Testis (tissue), 3 donors: ENCODE data around the gene TBC1D2. TPM values are rescaled to one million over a fixed set of nuclear protein-coding genes. Genes with fewer than 3 reads are reported as not detected.

ENCODE experiments used
- DNase-seq: peaks from one replicate; pipeline ENCODE4 v3.0.0-alpha.2; 2019
- H3K27ac ChIP-seq, 2 donors: fragments of 200-600 bp; sonication (generic); one replicate each; pipeline ENCODE4 v1.5.1; 2019
- H3K27me3 ChIP-seq: fragments of 200-600 bp; sonication (generic); one replicate; pipeline ENCODE4 v1.5.1; 2019
- H3K36me3 ChIP-seq: fragments of 200-600 bp; sonication (generic); one replicate; pipeline ENCODE4 v1.5.1; 2017; ENCODE audit warnings: low read depth; ENCODE audit errors: missing control alignments
- H3K4me1 ChIP-seq: fragments of 200-600 bp; sonication (generic); one replicate; pipeline ENCODE4 v1.5.1; 2019
- H3K4me3 ChIP-seq, 2 donors: fragments of 200-600 bp; sonication (generic); one replicate each; pipeline ENCODE4 v1.5.1; 2017 to 2019
- H3K9me3 ChIP-seq: fragments of 200-600 bp; sonication (generic); one replicate; pipeline ENCODE4 v1.5.1; 2017
- CTCF ChIP-seq, 3 experiments: fragments of 450-650 bp in 2 of 3; fragments of 200-600 bp in 1 of 3; sonication (generic) in 1 of 3; IDR thresholded peaks; one replicate each; pipeline ENCODE4 v1.5.1; 2016 to 2019; ENCODE audit warnings: antibody characterized with exemption in 3 of 3, mild to moderate bottlenecking in 2 of 3, moderate library complexity in 1 of 3
- POLR2A ChIP-seq: fragments of 450-650 bp; IDR thresholded peaks from one replicate; pipeline ENCODE4 v1.6.1; 2017; ENCODE audit warnings: antibody characterized with exemption, mild to moderate bottlenecking, moderate library complexity
- WGBS, 2 donors: methylation state at CpG; one replicate each; pipeline ENCODE4 v1.1.5; 2018; 5-methylcytosine and 5-hydroxymethylcytosine counted together
- intact Hi-C: fragments of 100-400 bp; cut with DNase I; formaldehyde crosslinking; loops from one replicate; pipeline ENCODE4 v1.15.1; 2023; ENCODE audit warnings: low total_unique reads
- polyA plus RNA-seq: library from polyadenylated mRNA; stranded (reverse); fragments of 350-450 nt; fragmentation: Illumina TruSeq; extraction: RNeasy Lipid Tissue Mini Kit (QIAGEN cat#74804); gene quantifications from one replicate; pipeline ENCODE4 v1.2.3, GENCODE V29; 2014; ENCODE audit warnings: low read depth, low replicate concordance; ENCODE audit not compliant: insufficient read depth
- total RNA-seq, 2 donors: library from RNA; depleted of rRNA; stranded (reverse); fragments of >200 nt; gene quantifications; one replicate each; pipeline ENCODE4 v1.2.3, GENCODE V29; 2016

Gene TBC1D2
- total and polyA plus RNA-seq, 3 donors from 2014 or later = 5.1 to 9.2 (median 8.5) TPM

DNA sequence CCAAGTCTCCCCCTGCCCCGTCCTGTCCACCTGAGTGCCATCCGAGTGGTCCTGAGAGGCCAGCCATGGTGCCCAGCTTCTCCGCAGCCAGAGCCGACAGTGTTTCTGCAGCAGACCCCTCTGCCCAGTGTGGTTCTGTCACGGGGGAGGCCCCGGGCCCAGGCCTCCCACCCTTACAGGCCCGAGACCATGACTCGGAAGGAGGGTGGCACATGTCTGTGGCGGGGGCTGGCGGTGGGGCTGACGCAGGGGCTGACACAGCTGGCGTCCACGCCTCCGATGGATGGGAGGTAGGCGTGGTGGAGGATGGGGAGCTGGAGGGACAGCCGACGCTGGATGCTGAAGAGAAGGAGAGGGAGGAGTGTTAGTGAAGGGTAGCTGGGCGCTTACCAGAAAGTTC is 35.0 kb upstream of the TBC1D2 start:
- no peaks in the 10 kb centered on the region for H3K9me3 ChIP-seq
- H3K27me3 ChIP-seq = no peaks in the 10 kb centered on the region
- no peak overlapping the region for H3K27ac ChIP-seq
- DNase-seq = no peak
- WGBS, 2 donors = 91 to 97% methylated on average over 17 to 18 of the region's 18 CpGs
- H3K4me3 ChIP-seq = no peak overlapping the region
- TF ChIP-seq POLR2A (no peak), CTCF (IDR thresholded peaks at IDR 0.05) (no peak)
- no peaks in the 10 kb centered on the region for H3K4me1 ChIP-seq
- intact Hi-C loops = no loop called here
- H3K36me3 ChIP-seq = no peaks in the 10 kb centered on the region

GRCh38 chr9:98289614-98290201 is 34.3 kb upstream of the TBC1D2 start:
- DNase-seq = no peak
- WGBS, 2 donors = 69% methylated on average over 9 to 12 of the region's 12 CpGs
- Histone ChIP-seq H3K27ac (no peak overlapping the region), H3K4me1 (no peaks in the 10 kb centered on the region), H3K27me3 (no peaks in the 10 kb centered on the region), H3K36me3 (no peaks in the 10 kb centered on the region), H3K9me3 (no peaks in the 10 kb centered on the region), H3K4me3 (no peak overlapping the region)
- intact Hi-C loops = no loop called here
- TF ChIP-seq CTCF (IDR thresholded peaks at IDR 0.05) (no peak), POLR2A (no peak)

- 78 to 86% methylated on average over 1 to 5 of the region's 5 CpGs for WGBS, 2 donors
- DNase-seq = no peak
Observed at GRCh38 chr9:98288881-98289280, 33.4 kb upstream of the TBC1D2 start.

GRCh38 chr9:98287384-98287783 is 31.9 kb upstream of the TBC1D2 start:
- intact Hi-C loops = no loop called here
- Histone ChIP-seq H3K9me3 (no peaks in the 10 kb centered on the region), H3K4me3 (no peak overlapping the region), H3K36me3 (no peaks in the 10 kb centered on the region), H3K4me1 (no peaks in the 10 kb centered on the region), H3K27ac (no peak overlapping the region), H3K27me3 (no peaks in the 10 kb centered on the region)
- TF ChIP-seq POLR2A (no peak), CTCF (IDR thresholded peaks at IDR 0.05) (no peak)
- peak; percentile 66 for DNase-seq
- WGBS, 2 donors = 59 to 76% methylated on average over 4 of the region's 4 CpGs

More at GRCh38 chr9:98288881-98289280, 33.4 kb upstream of the TBC1D2 start:
- Histone ChIP-seq H3K9me3 (no peaks in the 10 kb centered on the region), H3K4me3 (no peak overlapping the region), H3K36me3 (no peaks in the 10 kb centered on the region), H3K27ac (no peak overlapping the region), H3K27me3 (no peaks in the 10 kb centered on the region), H3K4me1 (no peaks in the 10 kb centered on the region)
- TF ChIP-seq POLR2A (no peak), CTCF (IDR thresholded peaks at IDR 0.05) (no peak)
- intact Hi-C loops = no loop called here

GRCh38 chr9:98285446-98285845 is 30.0 kb upstream of the TBC1D2 start:
- H3K4me1 ChIP-seq = no peaks in the 10 kb centered on the region
- TF ChIP-seq CTCF (IDR thresholded peaks at IDR 0.05) = no peak
- TF ChIP-seq POLR2A = no peak
- no peak overlapping the region for H3K4me3 ChIP-seq
- H3K27me3 ChIP-seq = no peaks in the 10 kb centered on the region
- H3K9me3 ChIP-seq = no peaks in the 10 kb centered on the region
- intact Hi-C loops = no loop called here
- H3K27ac ChIP-seq = no peak overlapping the region
- no peak for DNase-seq
- 72 to 74% methylated on average over 3 to 4 of the region's 4 CpGs for WGBS, 2 donors
- H3K36me3 ChIP-seq = no peaks in the 10 kb centered on the region
